H9 (cell line): ENCODE data around the gene TADA2B. TPM values are rescaled to one million over a fixed set of nuclear protein-coding genes. Genes with fewer than 3 reads are reported as not detected.

ENCODE experiments used
- DNase-seq: peaks from one replicate; pipeline ENCODE4 v3.0.0-alpha.2; 2017
- H2AFZ ChIP-seq: one replicate; pipeline ENCODE4 v1.6.1; 2013; ENCODE audit warnings: mild to moderate bottlenecking, low read length, control low read depth, moderate library complexity
- H2AK5ac ChIP-seq: 2 replicates; pipeline ENCODE4 v1.6.1; 2013; ENCODE audit warnings: low read length, control low read depth, mixed read lengths; ENCODE audit not compliant: insufficient read length
- H2BK120ac ChIP-seq: one replicate; pipeline ENCODE4 v1.6.1; 2013; ENCODE audit warnings: low read depth, mild to moderate bottlenecking, low read length, control low read depth, inconsistent platforms; ENCODE audit not compliant: poor library complexity, severe bottlenecking
- H2BK12ac ChIP-seq: 2 replicates; pipeline ENCODE4 v1.6.1; 2013; ENCODE audit warnings: low read length, control low read depth, mixed read lengths, low read depth; ENCODE audit not compliant: insufficient read length
- H2BK15ac ChIP-seq: 2 replicates; pipeline ENCODE4 v1.6.1; 2013; ENCODE audit warnings: low read depth, low read length, control low read depth
- H2BK20ac ChIP-seq: one replicate; pipeline ENCODE4 v1.6.1; 2013; ENCODE audit warnings: low read depth, mild to moderate bottlenecking, low read length, control low read depth, inconsistent platforms; ENCODE audit not compliant: poor library complexity, severe bottlenecking
- H2BK5ac ChIP-seq: 2 replicates; pipeline ENCODE4 v1.6.1; 2013; ENCODE audit warnings: low read length, control low read depth, mixed read lengths; ENCODE audit not compliant: insufficient read length
- H3K14ac ChIP-seq: 2 replicates; pipeline ENCODE4 v1.6.1; 2013; ENCODE audit warnings: low read length, control low read depth; ENCODE audit not compliant: insufficient read depth
- H3K18ac ChIP-seq: 2 replicates; pipeline ENCODE4 v1.6.1; 2013; ENCODE audit warnings: low read depth, mild to moderate bottlenecking, mixed read lengths, low read length, control low read depth; ENCODE audit not compliant: insufficient read length
- H3K23ac ChIP-seq: 2 replicates; pipeline ENCODE4 v1.6.1; 2013; ENCODE audit warnings: low read length, control low read depth, mixed read lengths, low read depth; ENCODE audit not compliant: insufficient read length
- H3K23me2 ChIP-seq: 2 replicates; pipeline ENCODE4 v1.6.1; 2013; ENCODE audit warnings: low read depth, mild to moderate bottlenecking, mixed read lengths, low read length, control low read depth; ENCODE audit not compliant: insufficient read length, poor library complexity, severe bottlenecking
- H3K27ac ChIP-seq: 2 replicates; pipeline ENCODE4 v1.5.1; 2013; ENCODE audit warnings: low read length, control low read depth, mixed read lengths, low read depth; ENCODE audit not compliant: insufficient read length
- H3K27me3 ChIP-seq: 2 replicates; pipeline ENCODE4 v1.6.1; 2013; ENCODE audit warnings: low read length, control low read depth, inconsistent platforms; ENCODE audit not compliant: insufficient read depth
- H3K4ac ChIP-seq: 2 replicates; pipeline ENCODE4 v1.6.1; 2013; ENCODE audit warnings: low read depth, mild to moderate bottlenecking, control low read depth, inconsistent platforms, low read length, moderate library complexity
- H3K4me1 ChIP-seq: 2 replicates; pipeline ENCODE4 v1.6.1; 2013; ENCODE audit warnings: low read length, control low read depth, inconsistent platforms; ENCODE audit not compliant: insufficient read depth
- H3K4me2 ChIP-seq: 2 replicates; pipeline ENCODE4 v1.6.1; 2013; ENCODE audit warnings: low read length, control low read depth, mixed read lengths; ENCODE audit not compliant: insufficient read length, insufficient read depth
- H3K56ac ChIP-seq: 2 replicates; pipeline ENCODE4 v1.6.1; 2013; ENCODE audit warnings: low read depth, mild to moderate bottlenecking, mixed read lengths, low read length, control low read depth; ENCODE audit not compliant: insufficient read length
- H3K79me1 ChIP-seq: 2 replicates; pipeline ENCODE4 v1.6.1; 2013; ENCODE audit warnings: low read depth, mild to moderate bottlenecking, moderate library complexity, low read length, control low read depth, inconsistent platforms; ENCODE audit not compliant: insufficient read depth, poor library complexity, severe bottlenecking
- H3K79me2 ChIP-seq: 2 replicates; pipeline ENCODE4 v1.6.1; 2013; ENCODE audit warnings: low read length, control low read depth, inconsistent platforms; ENCODE audit not compliant: insufficient read depth
- H3K9ac ChIP-seq: 2 replicates; pipeline ENCODE4 v1.6.1; 2013; ENCODE audit warnings: low read length, control low read depth, mixed read lengths; ENCODE audit not compliant: insufficient read length; ENCODE audit errors: extremely low read depth
- H3K9me3 ChIP-seq: one replicate; pipeline ENCODE4 v1.6.1; 2013; ENCODE audit warnings: low read depth, low read length, inconsistent platforms; ENCODE audit not compliant: control insufficient read depth
- H3T11ph ChIP-seq: one replicate; pipeline ENCODE4 v1.6.1; 2013; ENCODE audit warnings: mild to moderate bottlenecking, low read length, control low read depth, inconsistent platforms
- H4K20me1 ChIP-seq: one replicate; pipeline ENCODE4 v1.6.1; 2013; ENCODE audit not compliant: control insufficient read depth, insufficient read length, insufficient read depth
- H4K5ac ChIP-seq: 2 replicates; pipeline ENCODE4 v1.6.1; 2013; ENCODE audit warnings: low read depth, mild to moderate bottlenecking, mixed read lengths, low read length, control low read depth; ENCODE audit not compliant: insufficient read length
- H4K8ac ChIP-seq: replicated peaks from 2 replicates; pipeline ENCODE4 v1.6.1; 2013; ENCODE audit warnings: low read length, control low read depth, mixed read lengths, low read depth; ENCODE audit not compliant: insufficient read length
- H4K91ac ChIP-seq: 2 replicates; pipeline ENCODE4 v1.6.1; 2013; ENCODE audit warnings: low read depth, mild to moderate bottlenecking, moderate library complexity, mixed read lengths, low read length, control low read depth; ENCODE audit not compliant: insufficient read length
- H3K27ac Mint-ChIP-seq, 3 experiments: 2 replicates in 2 of 3; 3 replicates in 1 of 3; pipeline ENCODE4 v1.8.0; 2020 to 2021; ENCODE audit warnings: mixed read lengths in 3 of 3, mild to moderate bottlenecking in 1 of 3, moderate library complexity in 1 of 3
- H3K27me3 Mint-ChIP-seq: 2 replicates; pipeline ENCODE4 v1.8.0; 2021; ENCODE audit warnings: low read depth, mild to moderate bottlenecking, moderate library complexity, mixed read lengths
- H3K36me3 Mint-ChIP-seq, 3 experiments: 2 replicates in 2 of 3; 3 replicates in 1 of 3; pipeline ENCODE4 v1.8.0; 2020 to 2021; ENCODE audit warnings: low read depth in 3 of 3, mixed read lengths in 3 of 3; ENCODE audit not compliant: insufficient read depth in 1 of 3
- H3K4me1 Mint-ChIP-seq, 2 experiments: 2 replicates each; pipeline ENCODE4 v1.8.0; 2020; ENCODE audit warnings: mixed read lengths in 2 of 2
- H3K4me3 Mint-ChIP-seq, 2 experiments: 2 replicates in 1 of 2; 3 replicates in 1 of 2; pipeline ENCODE4 v1.8.0; 2020 to 2021; ENCODE audit warnings: mild to moderate bottlenecking in 2 of 2, mixed read lengths in 2 of 2, moderate library complexity in 1 of 2
- H3K9me3 Mint-ChIP-seq, 2 experiments: 2 replicates in 1 of 2; 3 replicates in 1 of 2; pipeline ENCODE4 v1.8.0; 2020; ENCODE audit warnings: mild to moderate bottlenecking in 2 of 2, mixed read lengths in 2 of 2, moderate library complexity in 1 of 2
- WGBS: extraction: QIAGEN DNeasy Blood & Tissue Kit; methylation state at CpG from one replicate; pipeline ENCODE4 v1.1.7; 2013; ENCODE audit warnings: missing lambda C conversion rate, low lambda C conversion rate, mixed read lengths; ENCODE audit not compliant: insufficient read length; ENCODE audit errors: extremely low coverage; 5-methylcytosine and 5-hydroxymethylcytosine counted together
- total RNA-seq: library from RNA; stranded (reverse); gene quantifications from 2 replicates; pipeline ENCODE4 v1.2.1, GENCODE V29; 2021
- TF ChIP-seq, protein P1 (sequence below): fragments of 200-600 bp; sonication (generic); conservative IDR thresholded peaks from 3 replicates; pipeline ENCODE4 v1.8.0; 2021; ENCODE audit warnings: antibody characterized with exemption, mild to moderate bottlenecking

TADA2B gene
- total RNA-seq, 1 experiment from 2014 or later = 14.0 TPM

DNA sequence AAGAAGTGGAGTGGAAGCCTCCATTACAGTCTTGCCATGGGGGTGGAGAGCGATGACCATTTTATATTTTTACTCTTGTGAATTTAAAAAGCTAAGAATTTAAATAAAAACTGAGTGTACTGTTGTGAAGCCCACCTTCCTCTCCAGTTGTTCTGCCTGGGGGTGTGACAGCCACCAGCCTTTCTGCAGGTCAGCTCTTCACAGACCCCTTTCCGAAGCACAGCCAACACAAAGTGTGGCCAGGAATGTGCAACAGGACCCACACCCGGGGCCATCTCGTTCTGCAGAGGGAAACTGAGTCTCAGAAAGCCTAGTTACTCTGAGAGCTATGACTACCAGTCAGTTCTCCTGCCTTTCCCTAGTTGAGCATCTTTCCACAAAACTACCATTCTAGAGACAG, 23.3 kb downstream of the TADA2B start:
- Histone ChIP-seq H3K4me2 (peak overlapping the region; percentile 91), H3K79me2 (peaks cover 16% of the 10 kb centered on the region; the same call in 1 of the 2 replicates), H3K9me3 (no peaks in the 10 kb centered on the region), H3K18ac (no peak overlapping the region), H3K56ac (no peak overlapping the region), H3K4ac (no peak overlapping the region), H2BK5ac (no peak overlapping the region), H2AFZ (no peak overlapping the region), H2BK20ac (no peak overlapping the region), H3K27ac (no peak overlapping the region), H2BK120ac (no peak overlapping the region), H3K14ac (no peak overlapping the region), H2BK12ac (no peak overlapping the region), H3K9ac (no peak overlapping the region), H3K23me2 (peaks cover 10% of the 10 kb centered on the region), H3K23ac (no peak overlapping the region), H3T11ph (no peak overlapping the region), H4K5ac (no peak overlapping the region), H2AK5ac (no peak overlapping the region), H3K79me1 (peaks cover 13% of the 10 kb centered on the region), H4K8ac (no peak overlapping the region), H2BK15ac (no peak overlapping the region), H3K4me1 (peaks cover 4% of the 10 kb centered on the region), H4K20me1 (no peaks in the 10 kb centered on the region), H3K27me3 (no peaks in the 10 kb centered on the region; the same call in 1 of the 2 replicates), H4K91ac (no peak overlapping the region)
- H3K27me3 Mint-ChIP-seq = peaks cover 31% of the 10 kb centered on the region
- WGBS = no CpG with 5 or more reads among the region's 4 CpGs
- TF ChIP-seq, protein P1, sequence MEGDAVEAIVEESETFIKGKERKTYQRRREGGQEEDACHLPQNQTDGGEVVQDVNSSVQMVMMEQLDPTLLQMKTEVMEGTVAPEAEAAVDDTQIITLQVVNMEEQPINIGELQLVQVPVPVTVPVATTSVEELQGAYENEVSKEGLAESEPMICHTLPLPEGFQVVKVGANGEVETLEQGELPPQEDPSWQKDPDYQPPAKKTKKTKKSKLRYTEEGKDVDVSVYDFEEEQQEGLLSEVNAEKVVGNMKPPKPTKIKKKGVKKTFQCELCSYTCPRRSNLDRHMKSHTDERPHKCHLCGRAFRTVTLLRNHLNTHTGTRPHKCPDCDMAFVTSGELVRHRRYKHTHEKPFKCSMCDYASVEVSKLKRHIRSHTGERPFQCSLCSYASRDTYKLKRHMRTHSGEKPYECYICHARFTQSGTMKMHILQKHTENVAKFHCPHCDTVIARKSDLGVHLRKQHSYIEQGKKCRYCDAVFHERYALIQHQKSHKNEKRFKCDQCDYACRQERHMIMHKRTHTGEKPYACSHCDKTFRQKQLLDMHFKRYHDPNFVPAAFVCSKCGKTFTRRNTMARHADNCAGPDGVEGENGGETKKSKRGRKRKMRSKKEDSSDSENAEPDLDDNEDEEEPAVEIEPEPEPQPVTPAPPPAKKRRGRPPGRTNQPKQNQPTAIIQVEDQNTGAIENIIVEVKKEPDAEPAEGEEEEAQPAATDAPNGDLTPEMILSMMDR = no peak
- H3K4me1 Mint-ChIP-seq = peaks cover 15 to 24% of the 10 kb centered on the region in 2 experiments
- H3K36me3 Mint-ChIP-seq = peaks cover 25 to 45% (median 37%) of the 10 kb centered on the region in 3 experiments
- no peak for DNase-seq
- no peaks in the 10 kb centered on the region for H3K9me3 Mint-ChIP-seq
- H3K4me3 Mint-ChIP-seq = peak overlapping the region; percentile 83 to 95
- no peak overlapping the region for H3K27ac Mint-ChIP-seq
